Measurements from ENCODE around the gene TSSK2.

Gene TSSK2

GRCh38 chr22:19167106-19167869, 36.2 kb downstream of the TSSK2 start:
- DNase-seq (ENCODE audit: low read depth in 2 of 3, low spot score in 2 of 3) = no peak

GRCh38 chr22:19168088-19168890, 37.2 kb downstream of the TSSK2 start:
- no peak for DNase-seq (ENCODE audit: low read depth in 2 of 3, low spot score in 2 of 3)

GRCh38 chr22:19169002-19169946, 38.2 kb downstream of the TSSK2 start:
- DNase-seq (ENCODE audit: low read depth in 2 of 3, low spot score in 2 of 3) = no peak

GRCh38 chr22:19169947-19170318, 38.8 kb downstream of the TSSK2 start:
- DNase-seq (ENCODE audit: low read depth in 2 of 3, low spot score in 2 of 3) = no peak

- no peak for DNase-seq (ENCODE audit: low read depth in 2 of 3, low spot score in 2 of 3)
Observed at GRCh38 chr22:19172213-19173046, 41.3 kb downstream of the TSSK2 start.

- no peak for DNase-seq (ENCODE audit: low read depth in 2 of 3, low spot score in 2 of 3)
Observed at GRCh38 chr22:19173047-19174035, 42.2 kb downstream of the TSSK2 start.

- DNase-seq (ENCODE audit: low read depth in 2 of 3, low spot score in 2 of 3) = no peak
Observed at GRCh38 chr22:19174106-19175025, 43.3 kb downstream of the TSSK2 start.

GRCh38 chr22:19175026-19175601, 44.0 kb downstream of the TSSK2 start:
- DNase-seq (ENCODE audit: low read depth in 2 of 3, low spot score in 2 of 3) = no peak

GRCh38 chr22:19175602-19176174, 44.6 kb downstream of the TSSK2 start:
- no peak for DNase-seq (ENCODE audit: low read depth in 2 of 3, low spot score in 2 of 3)

- DNase-seq (ENCODE audit: low read depth in 2 of 3, low spot score in 2 of 3) = no peak
Observed at GRCh38 chr22:19176175-19176643, 45.1 kb downstream of the TSSK2 start.

- DNase-seq (ENCODE audit: low read depth in 2 of 3, low spot score in 2 of 3) = no peak
Observed at GRCh38 chr22:19176732-19177131, 45.6 kb downstream of the TSSK2 start.

GRCh38 chr22:19177164-19178064, 46.3 kb downstream of the TSSK2 start:
- no peak for DNase-seq (ENCODE audit: low read depth in 2 of 3, low spot score in 2 of 3)

GRCh38 chr22:19178065-19178656, 47.1 kb downstream of the TSSK2 start:
- no peak for DNase-seq (ENCODE audit: low read depth in 2 of 3, low spot score in 2 of 3)

GRCh38 chr22:19178657-19179496, 47.8 kb downstream of the TSSK2 start, which contains the start of gene SLC25A1:
TSS of gene SLC25A1 (minus strand) at chr22:19178736. CDS start at chr22:19178673, 63 bp downstream.
- DNase-seq (ENCODE audit: low read depth in 2 of 3, low spot score in 2 of 3) = peak; percentile 74 to 88 (median 83)

GRCh38 chr22:19179497-19180048, 48.5 kb downstream of the TSSK2 start:
- no peak for DNase-seq (ENCODE audit: low read depth in 2 of 3, low spot score in 2 of 3)

Data from activated CD8-positive, alpha-beta memory T cell treated with anti-CD3 and anti-CD28 coated beads for 48 hours (primary cell).